Hepatocyte (in vitro differentiated cells): ENCODE data around the gene ANKRD13B. TPM values are rescaled to one million over a fixed set of nuclear protein-coding genes. Genes with fewer than 3 reads are reported as not detected.

Experiments used
- DNase-seq: peaks from one replicate; pipeline ENCODE4 v3.0.0-alpha.2; 2016; ENCODE audit warnings: low spot score
- H2AFZ ChIP-seq: fragments of 200-600 bp; sonication (generic); 2 replicates; pipeline ENCODE4 v1.6.0; 2016; ENCODE audit warnings: antibody characterized with exemption, mild to moderate bottlenecking
- H3K27ac ChIP-seq: fragments of 200-600 bp; sonication (generic); 2 replicates; pipeline ENCODE4 v1.5.1; 2016; ENCODE audit warnings: mild to moderate bottlenecking
- H3K27me3 ChIP-seq: fragments of 200-600 bp; sonication (generic); 2 replicates; pipeline ENCODE4 v1.6.1; 2016
- H3K36me3 ChIP-seq: fragments of 200-600 bp; sonication (generic); replicated peaks from 2 replicates; pipeline ENCODE4 v1.5.1; 2016; ENCODE audit warnings: low read depth; ENCODE audit not compliant: insufficient read depth
- H3K4me1 ChIP-seq: fragments of 200-600 bp; sonication (generic); 2 replicates; pipeline ENCODE4 v1.5.1; 2016; ENCODE audit warnings: mild to moderate bottlenecking, moderate library complexity; ENCODE audit not compliant: insufficient read depth
- H3K4me2 ChIP-seq: fragments of 200-600 bp; sonication (generic); 2 replicates; pipeline ENCODE4 v1.6.0; 2016
- H3K4me3 ChIP-seq: fragments of 200-600 bp; sonication (generic); 2 replicates; pipeline ENCODE4 v1.5.1; 2016; ENCODE audit warnings: mild to moderate bottlenecking
- H3K79me2 ChIP-seq: fragments of 200-600 bp; sonication (generic); 2 replicates; pipeline ENCODE4 v1.6.0; 2017; ENCODE audit warnings: mild to moderate bottlenecking
- H3K9me2 ChIP-seq: fragments of 200-600 bp; sonication (generic); replicated peaks from 2 replicates; pipeline ENCODE4 v1.6.0; 2017; ENCODE audit warnings: mild to moderate bottlenecking; ENCODE audit not compliant: insufficient read depth
- H3K9me3 ChIP-seq: fragments of 200-600 bp; sonication (generic); 2 replicates; pipeline ENCODE4 v1.5.1; 2016; ENCODE audit warnings: low read depth, mild to moderate bottlenecking
- H4K20me1 ChIP-seq: fragments of 200-600 bp; sonication (generic); 2 replicates; pipeline ENCODE4 v1.6.0; 2016; ENCODE audit warnings: mild to moderate bottlenecking; ENCODE audit not compliant: insufficient read depth, poor library complexity, severe bottlenecking
- CTCF ChIP-seq: fragments of 200-600 bp; sonication (generic); IDR thresholded peaks from 2 replicates; pipeline ENCODE4 v1.5.1; 2016; ENCODE audit warnings: antibody characterized with exemption, mild to moderate bottlenecking; ENCODE audit not compliant: poor library complexity
- EZH2 ChIP-seq: fragments of 200-600 bp; sonication (generic); IDR thresholded peaks from 2 replicates; pipeline ENCODE4 v1.6.1; 2016; ENCODE audit warnings: antibody characterized with exemption, mild to moderate bottlenecking, borderline replicate concordance
- EZH2phosphoT487 ChIP-seq: fragments of 200-600 bp; sonication (generic); IDR thresholded peaks from one replicate; pipeline ENCODE4 v1.6.1; 2018; ENCODE audit warnings: antibody characterized with exemption, mild to moderate bottlenecking, low read depth, moderate library complexity; ENCODE audit not compliant: unreplicated experiment, severe bottlenecking
- WGBS: methylation state at CpG from one replicate; pipeline ENCODE4 v1.1.6; 2016; ENCODE audit warnings: low lambda C conversion rate; ENCODE audit errors: missing lambda C conversion rate; 5-methylcytosine and 5-hydroxymethylcytosine counted together
- polyA plus RNA-seq: library from polyadenylated mRNA; unstranded; fragments of >200 nt; fragmentation: Nextera tagmentation; extraction: Ambion mirVana; gene quantifications from 2 replicates; pipeline ENCODE4 v1.2.1, GENCODE V29; 2016
- total RNA-seq: library from RNA; depleted of rRNA; stranded (reverse); fragments of >200 nt; gene quantifications from 2 replicates; pipeline ENCODE4 v1.2.3, GENCODE V29; 2014

ANKRD13B gene
- total and polyA plus RNA-seq, 2 experiments from 2014 or later = 5.1 to 7.2 TPM

GRCh38 chr17:29610395-29610794 is 17.5 kb downstream of the ANKRD13B start:
- no peak overlapping the region for H3K4me3 ChIP-seq
- DNase-seq = no peak
- WGBS = 90% methylated on average over 3 of the region's 3 CpGs
- H2AFZ ChIP-seq = no peak overlapping the region
- H3K27ac ChIP-seq = no peak overlapping the region
- H3K27me3 ChIP-seq = peaks cover 19% of the 10 kb centered on the region
- no peaks in the 10 kb centered on the region for H3K9me2 ChIP-seq
- H3K4me2 ChIP-seq = no peak overlapping the region
- H4K20me1 ChIP-seq = no peaks in the 10 kb centered on the region
- H3K9me3 ChIP-seq = no peaks in the 10 kb centered on the region
- H3K79me2 ChIP-seq = no peaks in the 10 kb centered on the region
- H3K4me1 ChIP-seq = peaks cover 6% of the 10 kb centered on the region
- TF ChIP-seq CTCF = no peak
- no peak for TF ChIP-seq EZH2
- TF ChIP-seq EZH2phosphoT487 = no peak
- H3K36me3 ChIP-seq = no peaks in the 10 kb centered on the region

- Histone ChIP-seq H3K27me3 (peaks cover 28% of the 10 kb centered on the region), H3K9me3 (no peaks in the 10 kb centered on the region), H3K4me3 (no peak overlapping the region), H4K20me1 (no peaks in the 10 kb centered on the region), H3K36me3 (no peaks in the 10 kb centered on the region), H3K9me2 (no peaks in the 10 kb centered on the region), H3K27ac (no peak overlapping the region), H3K4me1 (peaks cover 15% of the 10 kb centered on the region), H2AFZ (no peak overlapping the region), H3K79me2 (no peaks in the 10 kb centered on the region), H3K4me2 (no peak overlapping the region)
- DNase-seq = no peak
- 99% methylated on average over 11 of the region's 11 CpGs for WGBS
- no peak for TF ChIP-seq CTCF
- TF ChIP-seq EZH2phosphoT487 = no peak
These were observed 18.6 kb downstream of the ANKRD13B start for GRCh38 chr17:29611351-29612093.

- no peak for DNase-seq
- no peak overlapping the region for H3K4me2 ChIP-seq
- TF ChIP-seq CTCF (no peak), EZH2phosphoT487 (no peak), EZH2 (no peak)
- H3K4me1 ChIP-seq = peaks cover 15% of the 10 kb centered on the region
- H3K27ac ChIP-seq = no peak overlapping the region
- H3K27me3 ChIP-seq = peaks cover 33% of the 10 kb centered on the region
- no peak overlapping the region for H2AFZ ChIP-seq
- H3K9me3 ChIP-seq = no peaks in the 10 kb centered on the region
- H3K9me2 ChIP-seq = no peaks in the 10 kb centered on the region
- H3K79me2 ChIP-seq = no peaks in the 10 kb centered on the region
- H3K4me3 ChIP-seq = no peak overlapping the region
- H4K20me1 ChIP-seq = no peaks in the 10 kb centered on the region
- 98% methylated on average over 9 of the region's 12 CpGs for WGBS
- no peaks in the 10 kb centered on the region for H3K36me3 ChIP-seq
These were observed 19.1 kb downstream of the ANKRD13B start for GRCh38 chr17:29612094-29612403.
